ENCODE results near the gene RASGRF2. TPM values are rescaled to one million over a fixed set of nuclear protein-coding genes. Genes with fewer than 3 reads are reported as not detected.

Gene RASGRF2
- total RNA-seq, 1 experiment from 2014 or later = 9.1 TPM

DNA sequence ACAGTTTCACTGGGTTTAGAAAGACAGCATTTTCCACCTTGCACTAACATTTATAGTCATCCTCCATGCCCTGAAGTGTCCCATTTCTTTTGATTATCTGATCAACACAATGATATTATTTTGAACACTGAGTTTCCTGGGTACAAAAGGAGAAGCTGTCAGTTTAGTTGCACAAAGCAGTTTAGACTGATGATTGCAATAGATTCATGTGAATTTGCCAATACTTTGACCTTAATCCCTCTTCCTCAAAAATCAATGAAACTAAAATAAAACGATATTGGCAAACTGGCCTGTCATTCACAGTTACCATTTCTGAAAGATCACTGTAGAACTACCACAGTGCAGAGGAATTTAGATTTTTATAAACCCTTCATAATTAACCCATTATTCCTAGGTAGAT is 34.2 kb upstream of the RASGRF2 start:
- TF ChIP-seq, protein P1, sequence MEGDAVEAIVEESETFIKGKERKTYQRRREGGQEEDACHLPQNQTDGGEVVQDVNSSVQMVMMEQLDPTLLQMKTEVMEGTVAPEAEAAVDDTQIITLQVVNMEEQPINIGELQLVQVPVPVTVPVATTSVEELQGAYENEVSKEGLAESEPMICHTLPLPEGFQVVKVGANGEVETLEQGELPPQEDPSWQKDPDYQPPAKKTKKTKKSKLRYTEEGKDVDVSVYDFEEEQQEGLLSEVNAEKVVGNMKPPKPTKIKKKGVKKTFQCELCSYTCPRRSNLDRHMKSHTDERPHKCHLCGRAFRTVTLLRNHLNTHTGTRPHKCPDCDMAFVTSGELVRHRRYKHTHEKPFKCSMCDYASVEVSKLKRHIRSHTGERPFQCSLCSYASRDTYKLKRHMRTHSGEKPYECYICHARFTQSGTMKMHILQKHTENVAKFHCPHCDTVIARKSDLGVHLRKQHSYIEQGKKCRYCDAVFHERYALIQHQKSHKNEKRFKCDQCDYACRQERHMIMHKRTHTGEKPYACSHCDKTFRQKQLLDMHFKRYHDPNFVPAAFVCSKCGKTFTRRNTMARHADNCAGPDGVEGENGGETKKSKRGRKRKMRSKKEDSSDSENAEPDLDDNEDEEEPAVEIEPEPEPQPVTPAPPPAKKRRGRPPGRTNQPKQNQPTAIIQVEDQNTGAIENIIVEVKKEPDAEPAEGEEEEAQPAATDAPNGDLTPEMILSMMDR (conservative IDR thresholded peaks at IDR 0.05; ENCODE audit: low read depth, low read length) = no peak
- no peak for TF ChIP-seq EZH2 (IDR thresholded peaks at IDR 0.05; ENCODE audit: borderline replicate concordance, low read depth, low read length, poor library complexity, severe bottlenecking)
- no peaks in the 10 kb centered on the region for H3K36me3 ChIP-seq (ENCODE audit: insufficient read depth, low read length, poor library complexity, severe bottlenecking)
- intact Hi-C loops (cut with micrococcal nuclease; ENCODE audit: unreplicated experiment) = no loop called here
- ChIA-PET POLR2A (ENCODE audit: low non-redundant PET) (no interaction called here), CTCF (no interaction called here)
- H3K9me3 ChIP-seq (ENCODE audit: low read depth, low read length, poor library complexity, severe bottlenecking) = no peaks in the 10 kb centered on the region
- BruUV-seq (replicated peaks) = no TSS peak
- H3K27ac ChIP-seq (ENCODE audit: low read depth, low read length, poor library complexity, severe bottlenecking) = no peak overlapping the region
- no peaks in the 10 kb centered on the region for H3K27me3 ChIP-seq (replicated peaks; ENCODE audit: insufficient read depth, low read depth, low read length, poor library complexity)
- H3K4me1 ChIP-seq (ENCODE audit: insufficient read depth, low read length, poor library complexity, severe bottlenecking) = no peaks in the 10 kb centered on the region
- DNase-seq (ENCODE audit: low spot score) = no peak
- no peak overlapping the region for H3K4me3 ChIP-seq (ENCODE audit: low read depth, low read length, poor library complexity, severe bottlenecking)

DNA sequence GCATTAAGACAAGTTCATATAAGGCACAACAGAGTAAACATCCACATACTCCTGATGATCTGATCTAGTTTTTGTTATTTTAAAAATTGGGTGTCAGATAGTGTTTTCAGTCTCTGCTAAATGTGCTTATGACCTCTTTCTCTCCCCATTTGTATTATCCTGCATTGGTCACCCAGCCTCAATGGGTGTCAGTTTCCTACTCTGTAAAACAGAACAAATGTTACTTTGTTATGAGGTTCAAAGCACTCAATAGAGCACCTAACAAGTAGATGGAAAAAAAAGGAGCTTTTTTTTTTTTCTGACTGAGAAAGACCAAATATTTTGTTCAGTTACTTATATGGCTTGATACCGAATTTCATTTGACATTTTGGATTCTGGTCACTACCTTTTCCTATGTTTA is 33.6 kb upstream of the RASGRF2 start:
- no peak overlapping the region for H3K4me3 ChIP-seq (ENCODE audit: low read depth, low read length, poor library complexity, severe bottlenecking)
- no peaks in the 10 kb centered on the region for H3K36me3 ChIP-seq (ENCODE audit: insufficient read depth, low read length, poor library complexity, severe bottlenecking)
- intact Hi-C loops (cut with micrococcal nuclease; ENCODE audit: unreplicated experiment) = no loop called here
- peaks cover 5% of the 10 kb centered on the region for H3K4me1 ChIP-seq (ENCODE audit: insufficient read depth, low read length, poor library complexity, severe bottlenecking)
- no peaks in the 10 kb centered on the region for H3K9me3 ChIP-seq (ENCODE audit: low read depth, low read length, poor library complexity, severe bottlenecking)
- H3K27me3 ChIP-seq (replicated peaks; ENCODE audit: insufficient read depth, low read depth, low read length, poor library complexity) = no peaks in the 10 kb centered on the region
- H3K27ac ChIP-seq (ENCODE audit: low read depth, low read length, poor library complexity, severe bottlenecking) = no peak overlapping the region
- POLR2A ChIA-PET (ENCODE audit: low non-redundant PET) = no interaction called here
- TF ChIP-seq, protein P1 (conservative IDR thresholded peaks at IDR 0.05; ENCODE audit: low read depth, low read length) = no peak
- no peak for TF ChIP-seq EZH2 (IDR thresholded peaks at IDR 0.05; ENCODE audit: borderline replicate concordance, low read depth, low read length, poor library complexity, severe bottlenecking)
- DNase-seq (ENCODE audit: low spot score) = no peak
- CTCF ChIA-PET = no interaction called here
- BruUV-seq (replicated peaks) = no TSS peak

DNA sequence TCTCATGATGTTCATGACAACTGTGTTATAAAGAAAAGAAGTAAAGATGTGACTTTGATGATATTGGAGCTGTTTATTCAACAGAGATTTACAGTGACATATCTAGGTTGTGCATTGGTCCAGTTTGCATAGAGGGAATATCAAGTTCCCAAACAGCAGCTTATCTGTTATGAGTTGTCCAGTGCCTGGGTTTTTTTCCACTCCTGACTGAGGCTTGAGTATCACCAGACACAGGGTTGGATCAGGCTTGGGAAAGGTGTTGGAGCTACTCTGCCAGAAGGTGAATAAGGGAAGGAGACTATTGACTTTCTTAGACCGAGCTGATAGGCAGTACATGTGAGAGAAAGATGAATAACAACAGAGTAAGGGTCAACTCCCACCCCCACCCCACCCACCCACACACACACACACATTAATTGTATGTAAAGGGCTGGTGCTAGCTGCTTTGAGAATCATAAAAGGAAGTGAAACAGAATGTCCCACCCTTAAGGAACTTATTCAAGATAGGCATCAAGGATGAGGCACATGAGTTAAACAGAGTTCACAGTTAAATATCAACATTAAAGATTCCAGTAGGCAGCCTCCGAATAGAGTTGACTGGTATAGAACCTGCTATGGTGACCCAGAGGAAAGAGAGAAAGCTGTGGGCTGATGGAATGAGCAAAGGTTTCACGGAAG is 33.0 kb upstream of the RASGRF2 start:
- Histone ChIP-seq H3K27ac (ENCODE audit: low read depth, low read length, poor library complexity, severe bottlenecking) (no peak overlapping the region), H3K4me1 (ENCODE audit: insufficient read depth, low read length, poor library complexity, severe bottlenecking) (peaks cover 7% of the 10 kb centered on the region), H3K36me3 (ENCODE audit: insufficient read depth, low read length, poor library complexity, severe bottlenecking) (no peaks in the 10 kb centered on the region), H3K27me3 (replicated peaks; ENCODE audit: insufficient read depth, low read depth, low read length, poor library complexity) (no peaks in the 10 kb centered on the region), H3K9me3 (ENCODE audit: low read depth, low read length, poor library complexity, severe bottlenecking) (no peaks in the 10 kb centered on the region), H3K4me3 (ENCODE audit: low read depth, low read length, poor library complexity, severe bottlenecking) (no peak overlapping the region)
- no peak for TF ChIP-seq EZH2 (IDR thresholded peaks at IDR 0.05; ENCODE audit: borderline replicate concordance, low read depth, low read length, poor library complexity, severe bottlenecking)
- TF ChIP-seq, protein P1 (conservative IDR thresholded peaks at IDR 0.05; ENCODE audit: low read depth, low read length) = no peak
- CTCF ChIA-PET = no interaction called here
- intact Hi-C loops (cut with micrococcal nuclease; ENCODE audit: unreplicated experiment) = no loop called here
- BruUV-seq (replicated peaks) = no TSS peak
- no peak for DNase-seq (ENCODE audit: low spot score)
- POLR2A ChIA-PET (ENCODE audit: low non-redundant PET) = no interaction called here

Measured in A673 (cell line).